GM19043 (cell line): ENCODE results near the gene PRDX5.

Experiments
- ATAC-seq: cut with Tn5 transposase; IDR thresholded peaks from one replicate; pipeline ENCODE4 v1.9.1; 2021; ENCODE audit warnings: low read depth; ENCODE audit not compliant: unreplicated experiment

The PRDX5 gene

GRCh38 chr11:64289002-64289564 is 28.8 kb upstream of the PRDX5 start:
- no peak for ATAC-seq

- no peak for ATAC-seq
Observed at GRCh38 chr11:64290352-64291261, 27.3 kb upstream of the PRDX5 start.

GRCh38 chr11:64291262-64291751 is 26.6 kb upstream of the PRDX5 start, which contains the start of gene KCNK4:
Gene KCNK4 (plus strand): TSS chr11:64291302. CDS start chr11:64293019, 1,717 bp downstream.
- no peak for ATAC-seq

- ATAC-seq: no peak
Observed at GRCh38 chr11:64291752-64292459, 26.0 kb upstream of the PRDX5 start.

GRCh38 chr11:64292460-64293254 is 25.3 kb upstream of the PRDX5 start:
- no peak for ATAC-seq

GRCh38 chr11:64294774-64295173 is 23.1 kb upstream of the PRDX5 start:
- ATAC-seq: no peak

GRCh38 chr11:64295760-64296159 is 22.2 kb upstream of the PRDX5 start:
- no peak for ATAC-seq

GRCh38 chr11:64296236-64296635 is 21.7 kb upstream of the PRDX5 start:
- ATAC-seq: no peak

GRCh38 chr11:64296830-64297698 is 20.9 kb upstream of the PRDX5 start:
- ATAC-seq: no peak

GRCh38 chr11:64297699-64298358 is 20.1 kb upstream of the PRDX5 start:
- no peak for ATAC-seq

- ATAC-seq: no peak
Observed at GRCh38 chr11:64298966-64299846, 18.7 kb upstream of the PRDX5 start.

GRCh38 chr11:64299847-64300648 is 17.9 kb upstream of the PRDX5 start, which contains the start of gene CATSPERZ:
Gene CATSPERZ (plus strand): TSS chr11:64300358. CDS start chr11:64300411, 53 bp downstream.
- no peak for ATAC-seq

GRCh38 chr11:64303109-64304031 is 14.6 kb upstream of the PRDX5 start:
- no peak for ATAC-seq

- ATAC-seq: no peak
Observed at GRCh38 chr11:64304032-64304315, 13.9 kb upstream of the PRDX5 start.

GRCh38 chr11:64304316-64305072 is 13.4 kb upstream of the PRDX5 start:
- peak; percentile 34 for ATAC-seq
